ENCODE results near the gene ABCB9. TPM values are rescaled to one million over a fixed set of nuclear protein-coding genes. Genes with fewer than 3 reads are reported as not detected.

Gene ABCB9
- total and polyA plus RNA-seq, 2 of the 8 experiments (the other 6 are each of a cell fraction or from before 2014, with no cell fraction given), result 3.8 to 8.0 TPM

GRCh38 chr12:122880668-122881067 lies 85.6 kb downstream of the ABCB9 start:
- Histone ChIP-seq H2BK20ac (ENCODE audit: low read length) (no peak overlapping the region), H3K4ac (replicated peaks; ENCODE audit: insufficient read length, low read depth, low read length) (no peak overlapping the region), H3K79me2 (ENCODE audit: control insufficient read depth in 1 of 2, insufficient read depth in 2 of 2, low read length in 2 of 2) (peaks cover 0 to 19% of the 10 kb centered on the region in 2 experiments; a peak in 2 of 4 replicates), H4K20me1 (replicated peaks in 1 of 2; ENCODE audit: control insufficient read depth in 1 of 2, insufficient read depth in 2 of 2, low read length in 2 of 2) (peaks cover 29 to 43% of the 10 kb centered on the region in 2 experiments), H2BK12ac (ENCODE audit: low read depth, low read length) (peak overlapping the region; percentile 11; the same call in 1 of the 2 replicates), H3K4me1 (replicated peaks in 1 of 4; ENCODE audit: control insufficient read depth in 3 of 4, insufficient read depth in 4 of 4, low read length in 3 of 4) (peaks cover 0 to 2% (median 0%) of the 10 kb centered on the region in 4 experiments; a peak in 1 of 7 replicates), H3K36me3 (ENCODE audit: control insufficient read depth in 2 of 4, insufficient read depth in 4 of 4, low read length in 3 of 4) (no peaks in the 10 kb centered on the region), H3K23me2 (ENCODE audit: low read depth, low read length) (no peaks in the 10 kb centered on the region), H3K18ac (ENCODE audit: extremely low read depth, low read length) (no peak overlapping the region), H2BK120ac (replicated peaks; ENCODE audit: low read depth, low read length) (no peak overlapping the region), H3K4me2 (ENCODE audit: insufficient read depth in 1 of 2, low read depth in 2 of 2, low read length in 2 of 2) (no peak overlapping the region), H3K4me3 (ENCODE audit: extremely low read depth in 1 of 4, insufficient read depth in 2 of 4, low read depth in 3 of 4, low read length in 4 of 4) (no peak overlapping the region), H3K79me1 (ENCODE audit: low read depth, low read length) (peaks cover 4% of the 10 kb centered on the region; the same call in 1 of the 2 replicates), H2BK15ac (ENCODE audit: low read length) (no peak overlapping the region), H3K9me3 (ENCODE audit: insufficient read depth in 2 of 2, low read depth in 1 of 2, low read length in 1 of 2) (no peaks in the 10 kb centered on the region), H2BK5ac (ENCODE audit: low read depth, low read length) (no peak overlapping the region), H3K56ac (replicated peaks; ENCODE audit: insufficient read length, low read depth, low read length) (no peak overlapping the region), H3K27me3 (replicated peaks in 1 of 4; ENCODE audit: control insufficient read depth in 3 of 4, extremely low read depth in 1 of 4, insufficient read depth in 3 of 4, low read length in 3 of 4) (peaks cover 2 to 38% (median 35%) of the 10 kb centered on the region in 4 experiments), H3K14ac (ENCODE audit: insufficient read length) (no peak overlapping the region), H2AFZ (ENCODE audit: low read length) (no peak overlapping the region), H2AK5ac (ENCODE audit: low read depth, low read length) (no peak overlapping the region), H3K23ac (ENCODE audit: insufficient read length) (no peak overlapping the region), H3K27ac (ENCODE audit: low read depth, low read length) (no peak overlapping the region), H4K91ac (replicated peaks; ENCODE audit: insufficient read length, low read length) (no peak overlapping the region), H4K8ac (ENCODE audit: extremely low read depth, insufficient read depth, low read length) (no peak overlapping the region), H3K9ac (replicated peaks in 1 of 4; ENCODE audit: extremely low read depth in 1 of 4, low read depth in 3 of 4, low read length in 3 of 4) (no peak overlapping the region), H4K5ac (ENCODE audit: insufficient read length, low read depth, low read length) (no peak overlapping the region)
- 72% methylated on average over 8 of the region's 8 CpGs; no CpG with 5 or more reads in 1 of the 2 experiments for WGBS, 2 experiments (ENCODE audit: extremely low coverage in 1 of 2, insufficient coverage in 1 of 2, insufficient read length in 1 of 2, insufficient replicate concordance in 2 of 2, low coverage in 1 of 2, low lambda C conversion rate in 2 of 2, missing lambda C conversion rate in 1 of 2)
- ChIA-PET POLR2A (ENCODE audit: partially characterized antibody) (interaction anchor here (1.2 to 1.8 kb wide), 2 partner anchors 8 to 67 kb away, joined by 4 to 6 read pairs; no protein-coding TSS in a partner anchor), CTCF (ENCODE audit: partially characterized antibody) (interaction anchor here (0.8 to 6.2 kb wide), 17 partner anchors 9 to 357 kb away, joined by 3 to 41 read pairs (median 4); no protein-coding TSS in a partner anchor)
- DNase-seq (ENCODE audit: low read depth in 1 of 2, low spot score in 2 of 2) (no peak), FAIRE-seq (no peak)
- peak; percentile 47 to 59 for TF ChIP-seq RAD21 (IDR thresholded peaks at IDR 0.05 in 1 of 2, conservative IDR thresholded peaks at IDR 0.05 in 1 of 2; ENCODE audit: low read depth in 2 of 2, low read length in 2 of 2)
- TF ChIP-seq CTCF (IDR thresholded peaks at IDR 0.05; ENCODE audit: control extremely low read depth in 1 of 3, insufficient read depth in 1 of 3, low read depth in 1 of 3, low read length in 3 of 3), result peak; percentile 37 to 59 (median 59)
- no peak for TF ChIP-seq KDM5A (IDR thresholded peaks at IDR 0.05; ENCODE audit: low read length)
- no peak for TF ChIP-seq CHD2 (IDR thresholded peaks at IDR 0.05; ENCODE audit: low read length)

Data from H1 (cell line).